Activated naive CD8-positive, alpha-beta T cell treated with anti-CD3 and anti-CD28 coated beads, Interleukin-2, amount 10 ng/mL, durations not matched to agents 7 days and 5 days (primary cell): Measurements from ENCODE around the gene SERP2. TPM values are rescaled to one million over a fixed set of nuclear protein-coding genes. Genes with fewer than 3 reads are reported as not detected.

Source experiments
- ATAC-seq: fragments of 150-1000 bp; cut with Tn5 transposase; one replicate; pipeline ENCODE4 v1.10.0; 2021; ENCODE audit warnings: low read depth, moderate library complexity
- POLR2A ChIA-PET: fragments of 350-600 bp; sonication (Branson Sonifier 250); formaldehyde crosslinking; loops from one replicate; lab custom pipeline; 2021; ENCODE audit warnings: antibody characterized with exemption; lab: Charles Lee
- DNase-seq: peaks from one replicate; pipeline ENCODE4 v3.0.0; 2021
- H3K27ac Mint-ChIP-seq: one replicate; pipeline ENCODE4 v1.8.0; 2022; ENCODE audit warnings: mild to moderate bottlenecking, mixed read lengths
- H3K27me3 Mint-ChIP-seq: one replicate; pipeline ENCODE4 v1.8.0; 2022; ENCODE audit warnings: mild to moderate bottlenecking, moderate library complexity, mixed read lengths
- H3K36me3 Mint-ChIP-seq: one replicate; pipeline ENCODE4 v1.8.0; 2021; ENCODE audit warnings: mild to moderate bottlenecking, mixed read lengths
- H3K4me1 Mint-ChIP-seq: one replicate; pipeline ENCODE4 v1.8.0; 2021; ENCODE audit warnings: mixed read lengths
- H3K4me3 Mint-ChIP-seq: one replicate; pipeline ENCODE4 v1.8.0; 2022; ENCODE audit warnings: mild to moderate bottlenecking, moderate library complexity, mixed read lengths
- H3K9me3 Mint-ChIP-seq: one replicate; pipeline ENCODE4 v1.8.0; 2021; ENCODE audit warnings: mixed read lengths
- total RNA-seq, 2 experiments: library from RNA; stranded (reverse); gene quantifications; one replicate each; pipeline ENCODE4 v1.2.3, GENCODE V29; 2021

SERP2 gene
- total RNA-seq, 2 experiments from 2014 or later: 0.54 TPM; not detected in 1

DNA sequence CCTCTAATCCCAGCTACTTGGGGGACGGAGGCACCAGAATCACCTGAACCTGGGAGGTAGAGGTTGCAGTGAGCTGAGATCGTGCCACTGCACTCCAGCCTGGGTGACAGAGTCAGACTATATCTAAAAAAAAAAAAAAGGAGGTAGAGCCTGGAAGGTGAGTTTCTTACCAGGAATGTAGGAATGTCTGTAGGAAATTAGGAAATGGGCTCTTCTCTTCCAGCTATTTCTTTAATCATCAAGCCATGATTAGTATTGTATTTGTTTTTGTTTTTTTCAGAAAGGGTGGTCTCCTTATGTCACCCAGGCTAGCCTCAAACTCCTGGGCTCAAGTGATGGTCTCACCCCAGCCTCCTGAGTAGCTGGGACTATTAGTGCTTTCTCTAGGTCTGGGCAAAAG is 26.3 kb upstream of the SERP2 start:
- no peaks in the 10 kb centered on the region for H3K36me3 Mint-ChIP-seq
- H3K9me3 Mint-ChIP-seq: no peaks in the 10 kb centered on the region
- ATAC-seq (no peak), DNase-seq (no peak)
- H3K4me1 Mint-ChIP-seq: peaks cover 3% of the 10 kb centered on the region
- H3K27me3 Mint-ChIP-seq: no peaks in the 10 kb centered on the region
- POLR2A ChIA-PET: no interaction called here
- H3K4me3 Mint-ChIP-seq: no peak overlapping the region
- no peak overlapping the region for H3K27ac Mint-ChIP-seq

DNA sequence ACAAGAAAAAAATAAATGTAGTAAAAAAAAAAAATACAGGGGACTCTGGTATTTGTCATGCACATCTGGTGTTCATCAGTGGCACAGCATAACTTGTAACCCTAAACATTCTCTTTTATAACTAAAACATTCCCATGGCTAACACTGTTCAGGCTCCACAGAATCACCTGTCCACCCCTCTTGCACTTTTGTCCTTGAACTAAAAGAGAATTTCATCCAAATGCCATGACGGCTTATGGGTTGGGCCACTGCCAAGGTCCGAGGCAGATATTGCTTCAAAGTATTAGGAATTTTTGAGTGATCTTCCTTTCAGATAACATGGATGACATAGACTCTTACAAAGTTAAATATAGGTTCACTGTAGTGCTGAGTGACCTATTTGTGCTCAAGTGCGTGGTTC is 25.7 kb upstream of the SERP2 start:
- Mint-ChIP-seq H3K4me1 (peaks cover 9% of the 10 kb centered on the region), H3K9me3 (no peaks in the 10 kb centered on the region), H3K27ac (no peak overlapping the region), H3K36me3 (no peaks in the 10 kb centered on the region), H3K4me3 (no peak overlapping the region), H3K27me3 (no peaks in the 10 kb centered on the region)
- POLR2A ChIA-PET: no interaction called here
- DNase-seq (no peak), ATAC-seq (no peak)

DNA sequence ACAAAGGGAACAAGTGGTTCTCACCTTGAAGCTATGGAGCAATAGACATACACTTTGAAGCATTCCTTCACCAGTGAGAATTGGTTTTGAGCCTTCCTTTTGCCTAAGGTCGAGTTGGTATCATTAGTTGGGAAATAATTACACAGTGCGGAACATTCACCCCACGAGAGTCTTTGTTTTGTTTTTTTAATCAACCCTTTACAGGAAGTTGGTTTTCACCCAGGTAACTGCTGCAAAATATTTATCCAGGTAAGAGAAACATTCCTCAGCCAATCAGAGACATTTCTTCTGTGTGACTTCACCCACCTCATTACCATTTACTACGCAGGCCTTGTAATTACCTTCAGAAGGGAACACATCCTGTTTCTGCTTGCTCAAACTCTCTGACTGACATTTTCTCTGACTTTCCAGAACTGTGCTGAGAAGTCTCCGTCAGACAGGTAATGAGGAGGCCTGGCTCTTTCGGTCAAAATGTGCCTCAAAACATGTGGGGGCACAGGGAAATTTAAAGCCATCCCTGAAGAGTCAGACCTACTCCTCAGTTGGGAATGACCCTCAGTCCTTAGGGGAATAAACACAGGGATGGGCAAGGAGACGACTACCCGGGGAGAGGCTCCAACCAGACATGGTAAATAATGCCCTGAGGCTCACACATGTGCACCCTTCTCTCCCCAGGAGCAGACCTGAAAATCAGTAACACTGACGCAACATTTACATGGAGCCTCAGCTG is 22.7 kb upstream of the SERP2 start:
- H3K27ac Mint-ChIP-seq: no peak overlapping the region

DNA sequence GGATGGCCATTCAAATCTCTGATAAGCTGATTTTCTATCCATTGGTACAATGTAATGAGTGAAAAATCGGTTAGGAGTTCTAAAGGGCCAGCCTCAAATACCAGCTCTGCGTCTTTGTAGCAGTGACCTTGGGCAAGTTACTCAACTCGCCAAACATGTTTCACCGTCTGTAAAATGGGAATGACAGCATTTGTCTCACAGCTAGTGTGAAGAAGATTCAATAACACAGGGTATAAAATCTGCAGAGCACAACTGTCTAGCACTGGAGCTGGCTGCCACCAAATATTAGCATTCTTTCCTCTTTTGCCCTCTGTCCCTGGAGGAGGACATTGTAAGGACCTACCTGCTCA is 22.1 kb upstream of the SERP2 start:
- POLR2A ChIA-PET: interaction anchor here (0.6 to 0.7 kb wide), 2 partner anchors 12 to 44 kb away, joined by 3 read pairs; no protein-coding TSS in a partner anchor
- no peak overlapping the region for H3K27ac Mint-ChIP-seq
- H3K4me1 Mint-ChIP-seq: peaks cover 9% of the 10 kb centered on the region
- H3K9me3 Mint-ChIP-seq: no peaks in the 10 kb centered on the region
- H3K36me3 Mint-ChIP-seq: no peaks in the 10 kb centered on the region
- no peak overlapping the region for H3K4me3 Mint-ChIP-seq
- DNase-seq (no peak), ATAC-seq (no peak)
- H3K27me3 Mint-ChIP-seq: peaks cover 8% of the 10 kb centered on the region

More for the DNA sequence above, 22.7 kb upstream of the SERP2 start:
- Mint-ChIP-seq H3K36me3 (no peaks in the 10 kb centered on the region), H3K4me3 (no peak overlapping the region), H3K9me3 (no peaks in the 10 kb centered on the region), H3K4me1 (peaks cover 9% of the 10 kb centered on the region), H3K27me3 (peaks cover 8% of the 10 kb centered on the region)
- ATAC-seq (no peak), DNase-seq (no peak)
- POLR2A ChIA-PET: interaction anchor here (0.6 to 0.7 kb wide), 2 partner anchors 13 to 45 kb away, joined by 3 read pairs; no protein-coding TSS in a partner anchor

- H3K27me3 Mint-ChIP-seq: peaks cover 8% of the 10 kb centered on the region
- POLR2A ChIA-PET: no interaction called here
- peaks cover 9% of the 10 kb centered on the region for H3K4me1 Mint-ChIP-seq
- ATAC-seq (no peak), DNase-seq (no peak)
- H3K9me3 Mint-ChIP-seq: no peaks in the 10 kb centered on the region
- no peak overlapping the region for H3K27ac Mint-ChIP-seq
- H3K4me3 Mint-ChIP-seq: no peak overlapping the region
- no peaks in the 10 kb centered on the region for H3K36me3 Mint-ChIP-seq
Observed at GRCh38 chr13:44352202-44352601, 21.4 kb upstream of the SERP2 start.

GRCh38 chr13:44352671-44353070 is 21.0 kb upstream of the SERP2 start:
- H3K9me3 Mint-ChIP-seq: no peaks in the 10 kb centered on the region
- no peak overlapping the region for H3K4me3 Mint-ChIP-seq
- ATAC-seq: no peak
- no peak overlapping the region for H3K27ac Mint-ChIP-seq
- H3K4me1 Mint-ChIP-seq: peaks cover 9% of the 10 kb centered on the region
- DNase-seq: no peak
- POLR2A ChIA-PET: no interaction called here
- H3K36me3 Mint-ChIP-seq: no peaks in the 10 kb centered on the region
- H3K27me3 Mint-ChIP-seq: peaks cover 11% of the 10 kb centered on the region

- Mint-ChIP-seq H3K9me3 (no peaks in the 10 kb centered on the region), H3K4me1 (peaks cover 9% of the 10 kb centered on the region), H3K27ac (no peak overlapping the region), H3K36me3 (no peaks in the 10 kb centered on the region), H3K4me3 (no peak overlapping the region), H3K27me3 (peaks cover 11% of the 10 kb centered on the region)
- DNase-seq (no peak), ATAC-seq (no peak)
- POLR2A ChIA-PET: no interaction called here
Observed at GRCh38 chr13:44354331-44354730, 19.3 kb upstream of the SERP2 start.

GRCh38 chr13:44354884-44355283 is 18.7 kb upstream of the SERP2 start:
- peaks cover 11% of the 10 kb centered on the region for H3K27me3 Mint-ChIP-seq
- POLR2A ChIA-PET: no interaction called here
- no peak overlapping the region for H3K27ac Mint-ChIP-seq
- peaks cover 9% of the 10 kb centered on the region for H3K4me1 Mint-ChIP-seq
- no peaks in the 10 kb centered on the region for H3K9me3 Mint-ChIP-seq
- H3K36me3 Mint-ChIP-seq: no peaks in the 10 kb centered on the region
- DNase-seq (no peak), ATAC-seq (no peak)
- H3K4me3 Mint-ChIP-seq: no peak overlapping the region

- H3K27me3 Mint-ChIP-seq: peaks cover 11% of the 10 kb centered on the region
- peaks cover 9% of the 10 kb centered on the region for H3K4me1 Mint-ChIP-seq
- H3K4me3 Mint-ChIP-seq: no peak overlapping the region
Observed at GRCh38 chr13:44355621-44356020, 18.0 kb upstream of the SERP2 start.

GRCh38 chr13:44359983-44360375 is 13.6 kb upstream of the SERP2 start:
- no peaks in the 10 kb centered on the region for H3K36me3 Mint-ChIP-seq
- peaks cover 15% of the 10 kb centered on the region for H3K27me3 Mint-ChIP-seq
- no peaks in the 10 kb centered on the region for H3K9me3 Mint-ChIP-seq
- POLR2A ChIA-PET: no interaction called here
- no peak for DNase-seq
- no peak for ATAC-seq
- H3K4me1 Mint-ChIP-seq: no peaks in the 10 kb centered on the region
- H3K4me3 Mint-ChIP-seq: no peak overlapping the region
- no peak overlapping the region for H3K27ac Mint-ChIP-seq

More at GRCh38 chr13:44355621-44356020, 18.0 kb upstream of the SERP2 start:
- Mint-ChIP-seq H3K9me3 (no peaks in the 10 kb centered on the region), H3K36me3 (no peaks in the 10 kb centered on the region), H3K27ac (no peak overlapping the region)
- no peak for DNase-seq
- POLR2A ChIA-PET: no interaction called here
- ATAC-seq: no peak

GRCh38 chr13:44362394-44363040 is 11.1 kb upstream of the SERP2 start:
- peaks cover 11% of the 10 kb centered on the region for H3K27me3 Mint-ChIP-seq
- no peaks in the 10 kb centered on the region for H3K36me3 Mint-ChIP-seq
- no peak overlapping the region for H3K4me3 Mint-ChIP-seq
- DNase-seq (no peak), ATAC-seq (no peak)
- no peaks in the 10 kb centered on the region for H3K9me3 Mint-ChIP-seq
- H3K27ac Mint-ChIP-seq: no peak overlapping the region
- no peaks in the 10 kb centered on the region for H3K4me1 Mint-ChIP-seq
- POLR2A ChIA-PET: no interaction called here

- Mint-ChIP-seq H3K27ac (no peak overlapping the region), H3K36me3 (no peaks in the 10 kb centered on the region), H3K27me3 (peaks cover 10% of the 10 kb centered on the region), H3K4me3 (no peak overlapping the region), H3K4me1 (no peaks in the 10 kb centered on the region), H3K9me3 (no peaks in the 10 kb centered on the region)
- POLR2A ChIA-PET: interaction anchor here (0.8 kb wide), 1 partner anchor 12 kb away, joined by 3 read pairs; no protein-coding TSS in a partner anchor
- no peak for ATAC-seq
- DNase-seq: no peak
Observed at GRCh38 chr13:44363631-44364344, 9.8 kb upstream of the SERP2 start.

DNA sequence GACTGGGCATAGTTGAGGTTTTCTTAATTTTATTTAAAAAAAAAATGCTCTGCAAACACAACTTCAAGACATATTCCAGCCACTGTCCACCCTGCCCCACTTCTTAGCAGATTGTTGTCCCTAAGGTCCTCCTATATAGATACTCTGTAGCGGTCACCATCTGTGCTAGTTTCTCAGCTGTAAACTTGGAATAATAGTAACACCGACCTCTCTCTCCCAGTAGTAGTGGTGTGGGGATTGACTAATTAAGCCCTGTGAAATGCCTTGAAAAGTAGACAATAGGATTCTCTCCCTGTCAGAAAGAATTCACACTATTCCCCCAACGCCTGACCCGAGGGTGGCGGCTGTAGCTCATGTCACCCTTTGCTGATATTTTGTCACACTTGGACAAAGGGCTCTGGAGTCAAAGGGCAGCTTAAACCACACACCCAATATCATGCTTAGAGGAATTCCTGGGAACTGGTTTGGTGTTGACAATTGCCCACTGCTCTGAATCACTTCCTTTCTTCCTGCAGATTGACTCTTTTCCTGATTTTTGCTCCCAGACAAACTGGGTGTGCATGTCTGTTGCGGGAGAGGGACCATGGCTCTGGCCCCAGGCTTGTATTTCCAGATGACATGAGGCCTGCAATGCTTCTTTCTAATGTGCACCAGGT is 9.2 kb upstream of the SERP2 start:
- H3K4me3 Mint-ChIP-seq: no peak overlapping the region
- H3K27me3 Mint-ChIP-seq: peaks cover 10% of the 10 kb centered on the region
- H3K9me3 Mint-ChIP-seq: no peaks in the 10 kb centered on the region
- DNase-seq (no peak), ATAC-seq (no peak)
- no peaks in the 10 kb centered on the region for H3K4me1 Mint-ChIP-seq
- POLR2A ChIA-PET: no interaction called here
- H3K27ac Mint-ChIP-seq: no peak overlapping the region
- H3K36me3 Mint-ChIP-seq: no peaks in the 10 kb centered on the region
